Loucy (cell line): ENCODE measurements around the gene FOXK1.
"Not testable (repeated sequence)": the region's sequence is repeated elsewhere in the genome, so short reads cannot be mapped to it uniquely, and the experiment has no call there.

Source experiments
- H2AFZ ChIP-seq: fragments of 200-600 bp; sonication (generic); 2 replicates; pipeline ENCODE4 v1.6.0; 2016; ENCODE audit warnings: antibody characterized with exemption, mild to moderate bottlenecking, low read length, moderate library complexity
- H3F3A ChIP-seq: fragments of 200-600 bp; 2 replicates; pipeline ENCODE4 v1.6.0; 2016; ENCODE audit warnings: antibody characterized with exemption, low read depth, mild to moderate bottlenecking
- H3K27me3 ChIP-seq: fragments of 200-600 bp; sonication (generic); 2 replicates; pipeline ENCODE4 v1.6.1; 2014; ENCODE audit warnings: low read length, mild to moderate bottlenecking; ENCODE audit not compliant: insufficient read depth, poor library complexity, severe bottlenecking
- H3K36me3 ChIP-seq: fragments of 200-600 bp; sonication (generic); 2 replicates; pipeline ENCODE4 v1.6.1; 2016; ENCODE audit warnings: low read length; ENCODE audit not compliant: insufficient read depth
- H3K4me1 ChIP-seq: fragments of 200-600 bp; sonication (generic); 2 replicates; pipeline ENCODE4 v1.5.1; 2014; ENCODE audit warnings: low read length, mild to moderate bottlenecking; ENCODE audit not compliant: insufficient read depth, poor library complexity, severe bottlenecking
- H3K4me2 ChIP-seq: fragments of 200-600 bp; sonication (generic); 2 replicates; pipeline ENCODE4 v1.6.0; 2014; ENCODE audit warnings: antibody characterized with exemption, low read length, low read depth, mild to moderate bottlenecking; ENCODE audit not compliant: poor library complexity, severe bottlenecking
- H3K4me3 ChIP-seq: fragments of 200-600 bp; sonication (generic); 2 replicates; pipeline ENCODE4 v1.5.1; 2014; ENCODE audit warnings: low read length, mild to moderate bottlenecking, mixed read lengths; ENCODE audit not compliant: poor library complexity, severe bottlenecking
- H3K79me2 ChIP-seq: fragments of 200-600 bp; sonication (generic); 2 replicates; pipeline ENCODE4 v1.6.1; 2014; ENCODE audit warnings: low read length; ENCODE audit not compliant: insufficient read depth
- H3K9ac ChIP-seq: fragments of 200-600 bp; sonication (generic); 2 replicates; pipeline ENCODE4 v1.6.0; 2014; ENCODE audit warnings: mild to moderate bottlenecking, low read depth, low read length, moderate library complexity; ENCODE audit not compliant: poor library complexity, severe bottlenecking
- H3K9me2 ChIP-seq: fragments of 200-600 bp; sonication (generic); replicated peaks from 2 replicates; pipeline ENCODE4 v1.6.1; 2016; ENCODE audit warnings: low read depth, low read length, mixed read lengths
- H3K9me3 ChIP-seq: fragments of 200-600 bp; sonication (generic); 2 replicates; pipeline ENCODE4 v1.6.1; 2014; ENCODE audit warnings: mild to moderate bottlenecking, antibody characterized with exemption, low read length, low read depth; ENCODE audit not compliant: insufficient read depth
- H4K20me1 ChIP-seq: fragments of 200-600 bp; sonication (generic); 2 replicates; pipeline ENCODE4 v1.6.0; 2014; ENCODE audit warnings: antibody characterized with exemption, low read length, mild to moderate bottlenecking; ENCODE audit not compliant: insufficient read depth, poor library complexity, severe bottlenecking
- EZH2phosphoT487 ChIP-seq: fragments of 200-600 bp; IDR thresholded peaks from 2 replicates; pipeline ENCODE4 v1.6.1; 2018; ENCODE audit warnings: antibody characterized with exemption, mild to moderate bottlenecking, moderate library complexity, borderline replicate concordance
- TF ChIP-seq, protein P1 (sequence below): fragments of 200-600 bp; sonication (generic); conservative IDR thresholded peaks from 2 replicates; pipeline ENCODE4 v1.5.1; 2014; ENCODE audit warnings: mild to moderate bottlenecking, antibody characterized with exemption, low read length

The FOXK1 gene

DNA sequence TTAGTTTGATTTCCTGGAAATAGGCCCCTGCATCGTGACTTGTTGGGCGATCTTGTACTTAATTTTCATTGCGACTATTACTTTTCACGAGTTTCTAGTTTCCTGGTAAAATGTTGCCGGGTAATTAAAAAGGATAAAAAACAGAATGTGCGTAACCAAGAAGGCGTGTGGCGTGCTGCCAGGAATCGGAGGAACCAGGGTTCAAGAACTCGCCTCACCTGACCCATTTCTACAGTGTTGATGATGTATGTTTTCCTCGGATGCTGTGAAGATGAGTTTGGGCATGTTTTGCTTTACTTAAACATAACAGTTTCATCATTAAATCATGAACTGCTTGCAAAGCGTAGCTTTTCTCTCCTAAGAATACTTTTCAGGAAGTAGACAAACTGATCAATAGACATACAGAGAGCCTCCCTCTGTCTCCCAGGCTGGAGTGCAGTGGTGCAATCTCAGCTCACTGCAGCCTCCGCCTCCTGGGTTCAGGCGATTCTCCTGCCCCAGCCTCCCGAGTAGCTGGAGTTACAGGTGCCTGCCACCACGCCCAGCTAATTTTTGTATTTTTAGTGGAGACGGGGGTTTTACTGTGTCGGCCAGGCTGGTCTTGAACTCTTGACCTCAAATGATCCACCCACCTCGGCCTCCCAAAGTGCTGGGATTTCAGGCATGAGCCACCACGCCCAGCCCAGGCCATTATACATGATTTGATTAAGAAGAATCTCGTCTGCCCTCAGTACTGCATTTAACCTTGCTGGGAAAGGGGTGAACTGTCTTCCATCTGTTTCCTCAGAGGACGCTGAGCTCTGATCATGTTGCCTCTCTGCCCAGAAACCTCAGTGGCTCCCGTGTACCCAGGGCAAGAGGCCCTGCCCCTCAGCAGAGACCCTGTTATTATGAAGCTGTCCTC is 9.1 kb downstream of the FOXK1 start:
- TF ChIP-seq, protein P1, sequence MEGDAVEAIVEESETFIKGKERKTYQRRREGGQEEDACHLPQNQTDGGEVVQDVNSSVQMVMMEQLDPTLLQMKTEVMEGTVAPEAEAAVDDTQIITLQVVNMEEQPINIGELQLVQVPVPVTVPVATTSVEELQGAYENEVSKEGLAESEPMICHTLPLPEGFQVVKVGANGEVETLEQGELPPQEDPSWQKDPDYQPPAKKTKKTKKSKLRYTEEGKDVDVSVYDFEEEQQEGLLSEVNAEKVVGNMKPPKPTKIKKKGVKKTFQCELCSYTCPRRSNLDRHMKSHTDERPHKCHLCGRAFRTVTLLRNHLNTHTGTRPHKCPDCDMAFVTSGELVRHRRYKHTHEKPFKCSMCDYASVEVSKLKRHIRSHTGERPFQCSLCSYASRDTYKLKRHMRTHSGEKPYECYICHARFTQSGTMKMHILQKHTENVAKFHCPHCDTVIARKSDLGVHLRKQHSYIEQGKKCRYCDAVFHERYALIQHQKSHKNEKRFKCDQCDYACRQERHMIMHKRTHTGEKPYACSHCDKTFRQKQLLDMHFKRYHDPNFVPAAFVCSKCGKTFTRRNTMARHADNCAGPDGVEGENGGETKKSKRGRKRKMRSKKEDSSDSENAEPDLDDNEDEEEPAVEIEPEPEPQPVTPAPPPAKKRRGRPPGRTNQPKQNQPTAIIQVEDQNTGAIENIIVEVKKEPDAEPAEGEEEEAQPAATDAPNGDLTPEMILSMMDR = no peak
- TF ChIP-seq EZH2phosphoT487 = no peak
- no peak overlapping the region for H3K4me3 ChIP-seq

GRCh38 chr7:4692055-4692454 is 10.0 kb downstream of the FOXK1 start:
- no peaks in the 10 kb centered on the region for H3F3A ChIP-seq
- no peaks in the 10 kb centered on the region; the same call in 1 of the 2 replicates for H3K36me3 ChIP-seq
- H3K9me2 ChIP-seq = no peaks in the 10 kb centered on the region
- no peaks in the 10 kb centered on the region for H3K9me3 ChIP-seq
- no peak for TF ChIP-seq EZH2phosphoT487
- TF ChIP-seq, protein P1 = no peak
- H3K9ac ChIP-seq = no peak overlapping the region
- peaks cover 96% of the 10 kb centered on the region for H3K79me2 ChIP-seq
- no peak overlapping the region for H3K4me3 ChIP-seq
- H3K27me3 ChIP-seq = no peaks in the 10 kb centered on the region
- peaks cover 4% of the 10 kb centered on the region for H3K4me1 ChIP-seq
- no peak overlapping the region for H3K4me2 ChIP-seq
- peaks cover 41% of the 10 kb centered on the region for H4K20me1 ChIP-seq
- H2AFZ ChIP-seq = no peak overlapping the region

More for the DNA sequence above, 9.1 kb downstream of the FOXK1 start:
- no peak overlapping the region for H3K4me2 ChIP-seq
- H2AFZ ChIP-seq = no peak overlapping the region
- no peak overlapping the region for H3K9ac ChIP-seq
- peaks cover 96% of the 10 kb centered on the region for H3K79me2 ChIP-seq
- H3K9me2 ChIP-seq = no peaks in the 10 kb centered on the region
- H3F3A ChIP-seq = no peaks in the 10 kb centered on the region
- peaks cover 43% of the 10 kb centered on the region for H4K20me1 ChIP-seq
- H3K27me3 ChIP-seq = no peaks in the 10 kb centered on the region
- H3K4me1 ChIP-seq = peaks cover 6% of the 10 kb centered on the region
- H3K36me3 ChIP-seq = no peaks in the 10 kb centered on the region; the same call in 1 of the 2 replicates
- no peaks in the 10 kb centered on the region for H3K9me3 ChIP-seq

- not testable (repeated sequence) for H3K9ac ChIP-seq, H3F3A ChIP-seq, H2AFZ ChIP-seq, H3K4me1 ChIP-seq, H3K4me3 ChIP-seq, H3K36me3 ChIP-seq, H3K9me2 ChIP-seq, H3K27me3 ChIP-seq, H3K9me3 ChIP-seq
- Histone ChIP-seq H3K79me2 (peaks cover 96% of the 10 kb centered on the region), H4K20me1 (peaks cover 42% of the 10 kb centered on the region), H3K4me2 (peak overlapping the region; percentile 50)
Observed at GRCh38 chr7:4692622-4693021, 10.5 kb downstream of the FOXK1 start.
